Muscle of leg (tissue), 11 donors: ENCODE measurements around the gene STAM. TPM values are rescaled to one million over a fixed set of nuclear protein-coding genes. Genes with fewer than 3 reads are reported as not detected.

Source experiments
- DNase-seq: peaks from one replicate; pipeline ENCODE4 v3.0.0; 2013
- H3K27ac ChIP-seq: one replicate; pipeline ENCODE4 v1.5.1; 2013; ENCODE audit warnings: mild to moderate bottlenecking, low read length, control low read depth
- H3K27me3 ChIP-seq: one replicate; pipeline ENCODE4 v1.6.1; 2013; ENCODE audit warnings: low read length; ENCODE audit not compliant: control insufficient read depth, insufficient read depth
- H3K36me3 ChIP-seq: one replicate; pipeline ENCODE4 v1.6.1; 2013; ENCODE audit warnings: low read length; ENCODE audit not compliant: control insufficient read depth, insufficient read depth
- H3K4me1 ChIP-seq: one replicate; pipeline ENCODE4 v1.6.1; 2013; ENCODE audit warnings: low read length; ENCODE audit not compliant: control insufficient read depth, insufficient read depth
- H3K4me3 ChIP-seq: one replicate; pipeline ENCODE4 v1.5.1; 2013; ENCODE audit warnings: low read length, control low read depth
- H3K9me3 ChIP-seq: replicated peaks from 2 replicates; pipeline ENCODE4 v1.6.1; 2013; ENCODE audit warnings: low read depth, low read length; ENCODE audit not compliant: control insufficient read depth
- WGBS: methylation state at CpG from one replicate; pipeline ENCODE4 v1.1.5; 2013; ENCODE audit warnings: missing lambda C conversion rate; ENCODE audit not compliant: insufficient coverage; 5-methylcytosine and 5-hydroxymethylcytosine counted together
- polyA plus RNA-seq, 8 donors: library from polyadenylated mRNA; unstranded; fragments of 120-200 nt; gene quantifications; one replicate each; pipeline versions ENCODE4 v1.2.1 to v1.2.3, GENCODE V29; 2013; ENCODE audit warnings: inconsistent platforms in 1 of 8, low replicate concordance in 1 of 8; ENCODE audit not compliant: insufficient read length in 8 of 8, insufficient read depth in 1 of 8
- total RNA-seq: library from RNA; stranded (reverse); fragments of 120-200 nt; gene quantifications from one replicate; pipeline ENCODE4 v1.2.4, GENCODE V29; 2013

Gene STAM
- total and polyA plus RNA-seq, 9 donors: 16.9 to 27.2 (median 21.8) TPM

GRCh38 chr10:17758200-17758599 is 114.2 kb downstream of the STAM start:
- DNase-seq: no peak
- Histone ChIP-seq H3K27me3 (no peaks in the 10 kb centered on the region), H3K36me3 (no peaks in the 10 kb centered on the region), H3K9me3 (no peaks in the 10 kb centered on the region), H3K4me1 (no peaks in the 10 kb centered on the region), H3K27ac (no peak overlapping the region), H3K4me3 (no peak overlapping the region)
- no CpG with 5 or more reads among the region's 2 CpGs for WGBS

DNA sequence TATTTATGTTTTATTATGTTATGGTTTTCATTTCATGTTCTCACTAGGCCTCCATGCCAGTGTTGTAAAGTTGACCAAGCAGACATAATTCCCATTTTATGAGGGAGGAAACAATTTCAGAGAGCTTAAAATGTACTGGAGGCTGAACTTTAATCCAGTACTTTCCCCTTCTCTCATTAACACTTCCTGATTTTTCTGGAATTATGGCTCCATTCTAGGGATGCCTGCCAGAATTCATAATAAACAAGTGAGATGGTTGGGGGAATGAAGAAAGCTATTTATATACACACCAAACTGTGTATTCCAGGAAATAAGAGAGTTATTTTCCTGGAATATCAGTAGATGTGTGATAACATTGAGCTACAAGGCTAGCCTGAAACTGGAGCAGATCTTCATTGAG is 114.9 kb downstream of the STAM start:
- DNase-seq: no peak
- no peaks in the 10 kb centered on the region for H3K4me1 ChIP-seq
- H3K36me3 ChIP-seq: no peaks in the 10 kb centered on the region
- H3K9me3 ChIP-seq: no peaks in the 10 kb centered on the region
- H3K27ac ChIP-seq: no peak overlapping the region
- H3K4me3 ChIP-seq: no peak overlapping the region
- H3K27me3 ChIP-seq: no peaks in the 10 kb centered on the region

- DNase-seq: no peak
- Histone ChIP-seq H3K9me3 (no peaks in the 10 kb centered on the region), H3K4me1 (no peaks in the 10 kb centered on the region), H3K36me3 (no peaks in the 10 kb centered on the region), H3K27me3 (no peaks in the 10 kb centered on the region), H3K4me3 (no peak overlapping the region), H3K27ac (no peak overlapping the region)
- 38% methylated on average over 1 of the region's 4 CpGs for WGBS
Observed at GRCh38 chr10:17764142-17764541, 120.2 kb downstream of the STAM start.

GRCh38 chr10:17765602-17766001 is 121.7 kb downstream of the STAM start:
- H3K4me1 ChIP-seq: no peaks in the 10 kb centered on the region
- no peak for DNase-seq
- H3K4me3 ChIP-seq: no peak overlapping the region
- H3K27ac ChIP-seq: no peak overlapping the region
- no peaks in the 10 kb centered on the region for H3K9me3 ChIP-seq
- H3K36me3 ChIP-seq: no peaks in the 10 kb centered on the region
- H3K27me3 ChIP-seq: no peaks in the 10 kb centered on the region
- WGBS: 79% methylated on average over 3 of the region's 3 CpGs

Other genes starting within 250 kb of the STAM start
- 1.5 TPM for gene ST8SIA6, start 189.6 kb upstream of the STAM start, total RNA-seq
- gene ST8SIA6, start 189.6 kb upstream of the STAM start, polyA plus RNA-seq: 1 to 10 TPM; 1.0 to 2.2 (median 1.7) TPM
- 101 TPM for gene HACD1, start 26.8 kb upstream of the STAM start, total RNA-seq
- 100 to 1,000 TPM in 4 of 8 donors, 10 to 100 TPM in 4; 55.4 to 132 (median 106) TPM for gene HACD1, start 26.8 kb upstream of the STAM start, polyA plus RNA-seq
- gene TMEM236, start 108.0 kb downstream of the STAM start, total RNA-seq: 0.40 TPM
- 1 to 10 TPM in 1 of 8 donors, under 1 TPM in 7; 0.35 to 1.4 (median 0.45) TPM for gene TMEM236, start 108.0 kb downstream of the STAM start, polyA plus RNA-seq
- gene MRC1, start 165.2 kb downstream of the STAM start, total RNA-seq: 13.4 TPM
- gene MRC1, start 165.2 kb downstream of the STAM start, polyA plus RNA-seq: 10 to 100 TPM; 10.3 to 18.6 (median 13.6) TPM